Endothelial cell of hepatic sinusoid (primary cell): ENCODE measurements around the gene MCAM.

ENCODE experiments used
- in situ Hi-C: cut with HindIII; loops from 2 replicates; pipeline ENCODE4 v1.10.0; 2017; ENCODE audit warnings: low sequenced_read_pairs

The MCAM gene

GRCh38 chr11:119277660-119278059 is 39.3 kb downstream of the MCAM start:
- in situ Hi-C loops, result no loop called here

GRCh38 chr11:119273721-119274120 is 43.2 kb downstream of the MCAM start:
- in situ Hi-C loops, result loop anchor here (5.0 kb wide), 1 partner anchor 101 kb away; no protein-coding TSS in a partner anchor

GRCh38 chr11:119267645-119268044 is 49.3 kb downstream of the MCAM start:
- in situ Hi-C loops, result no loop called here

- in situ Hi-C loops, result no loop called here
These were observed 50.2 kb downstream of the MCAM start for GRCh38 chr11:119266517-119267255.

GRCh38 chr11:119266063-119266462 is 50.9 kb downstream of the MCAM start:
- in situ Hi-C loops, result no loop called here

GRCh38 chr11:119263352-119263940 is 53.5 kb downstream of the MCAM start:
- in situ Hi-C loops, result no loop called here

GRCh38 chr11:119262668-119263351 is 54.1 kb downstream of the MCAM start:
- in situ Hi-C loops, result no loop called here

- in situ Hi-C loops, result no loop called here
These were observed 57.9 kb downstream of the MCAM start for GRCh38 chr11:119258983-119259382.
